GM10248 (cell line): Measurements from ENCODE around the gene SET.
"Not testable (repeated sequence)": the region's sequence is repeated elsewhere in the genome, so short reads cannot be mapped to it uniquely, and the experiment has no call there.

Experiments used
- CTCF ChIA-PET: fragments of 300-600 bp; sonication (Branson Sonifier 250); formaldehyde crosslinking; extraction: SDS; loops from one replicate; lab custom pipeline; 2021; ENCODE audit warnings: antibody characterized with exemption; lab: Yijun Ruan, JAX
- POLR2A ChIA-PET: fragments of 350-650 bp; sonication (Branson Sonifier 250); formaldehyde crosslinking; extraction: SDS; loops from one replicate; lab custom pipeline; 2020; ENCODE audit warnings: antibody characterized with exemption; lab: Yijun Ruan, JAX
- DNase-seq: peaks from one replicate; pipeline ENCODE4 v3.0.0; 2012; ENCODE audit errors: extremely low spot score
- TF ChIP-seq, protein P1 (sequence below): IDR thresholded peaks from 2 replicates; pipeline ENCODE4 v1.5.1; 2012; ENCODE audit warnings: mild to moderate bottlenecking, low read depth; ENCODE audit errors: extremely low read depth, missing control alignments, control extremely low read depth

Gene SET

GRCh38 chr9:128651798-128652197 lies 37.2 kb upstream of the SET start:
- no peak for DNase-seq
- TF ChIP-seq, protein P1, sequence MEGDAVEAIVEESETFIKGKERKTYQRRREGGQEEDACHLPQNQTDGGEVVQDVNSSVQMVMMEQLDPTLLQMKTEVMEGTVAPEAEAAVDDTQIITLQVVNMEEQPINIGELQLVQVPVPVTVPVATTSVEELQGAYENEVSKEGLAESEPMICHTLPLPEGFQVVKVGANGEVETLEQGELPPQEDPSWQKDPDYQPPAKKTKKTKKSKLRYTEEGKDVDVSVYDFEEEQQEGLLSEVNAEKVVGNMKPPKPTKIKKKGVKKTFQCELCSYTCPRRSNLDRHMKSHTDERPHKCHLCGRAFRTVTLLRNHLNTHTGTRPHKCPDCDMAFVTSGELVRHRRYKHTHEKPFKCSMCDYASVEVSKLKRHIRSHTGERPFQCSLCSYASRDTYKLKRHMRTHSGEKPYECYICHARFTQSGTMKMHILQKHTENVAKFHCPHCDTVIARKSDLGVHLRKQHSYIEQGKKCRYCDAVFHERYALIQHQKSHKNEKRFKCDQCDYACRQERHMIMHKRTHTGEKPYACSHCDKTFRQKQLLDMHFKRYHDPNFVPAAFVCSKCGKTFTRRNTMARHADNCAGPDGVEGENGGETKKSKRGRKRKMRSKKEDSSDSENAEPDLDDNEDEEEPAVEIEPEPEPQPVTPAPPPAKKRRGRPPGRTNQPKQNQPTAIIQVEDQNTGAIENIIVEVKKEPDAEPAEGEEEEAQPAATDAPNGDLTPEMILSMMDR, result no peak
- ChIA-PET POLR2A (no interaction called here), CTCF (interaction anchor here (1.1 kb wide), 1 partner anchor 50 kb away, joined by 3 read pairs; the partner anchor contains the start of gene PKN3)

- DNase-seq, result no peak
- CTCF ChIA-PET, result no interaction called here
- TF ChIP-seq, protein P1, result no peak
- POLR2A ChIA-PET, result interaction anchor here (0.6 kb wide), 2 partner anchors 12 to 20 kb away, joined by 4 to 11 read pairs; no protein-coding TSS in a partner anchor
Observed at GRCh38 chr9:128653908-128654307, 35.1 kb upstream of the SET start.

GRCh38 chr9:128654481-128654880 lies 34.5 kb upstream of the SET start:
- ChIA-PET POLR2A (interaction anchor here (0.7 kb wide), 1 partner anchor 163 kb away, joined by 4 read pairs; no protein-coding TSS in a partner anchor), CTCF (interaction anchor here (1.1 kb wide), 1 partner anchor 48 kb away, joined by 3 read pairs; the partner anchor contains the start of gene PKN3)
- peak; percentile 7 for DNase-seq
- TF ChIP-seq, protein P1, result no peak

DNA sequence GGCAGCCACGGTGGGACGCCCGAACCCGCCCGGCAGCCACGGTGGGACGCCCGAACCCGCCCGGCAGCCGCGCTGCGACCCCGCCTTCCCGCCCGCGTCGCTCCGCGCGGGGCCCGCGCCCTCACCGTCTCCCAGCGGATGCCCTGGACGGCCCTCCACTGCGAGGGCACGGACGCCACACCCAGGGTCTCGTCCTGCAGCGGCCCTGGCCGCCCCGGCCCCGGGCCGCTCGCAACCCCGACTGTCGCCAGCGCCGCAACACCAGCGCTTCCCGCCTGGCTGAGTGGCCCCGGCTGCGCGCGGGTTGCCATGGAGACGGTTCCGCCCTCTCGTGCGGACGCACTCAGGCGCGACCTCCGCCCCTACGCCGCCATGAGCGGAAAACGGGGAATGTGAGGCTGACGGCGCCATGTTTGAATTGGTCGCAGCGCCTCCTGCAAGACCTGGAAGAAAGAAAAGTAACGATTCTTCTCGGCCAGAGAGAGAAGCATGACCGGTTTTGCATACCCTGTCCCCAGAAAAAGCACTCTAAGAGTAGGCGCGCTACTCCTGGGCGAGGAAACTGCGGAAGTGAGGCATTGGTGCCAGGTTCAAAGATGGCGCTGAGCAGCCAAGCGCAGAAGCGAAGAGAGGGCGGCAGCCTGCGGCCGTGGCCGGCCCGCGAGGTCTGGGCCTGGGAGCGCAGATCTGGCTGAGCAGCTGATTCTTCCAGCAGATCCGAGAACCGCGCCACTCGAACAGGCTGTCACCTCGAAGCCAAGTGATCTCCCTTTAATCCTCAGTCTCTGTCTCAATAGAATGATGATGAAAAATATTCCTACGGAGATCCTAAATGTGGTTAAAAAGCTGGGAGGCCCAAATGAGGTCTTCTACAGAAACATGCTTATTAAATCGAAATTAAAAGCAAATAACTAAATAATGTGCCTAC lies 32.3 kb upstream of the SET start, which contains the start of gene DYNC2I2:
TSS of gene DYNC2I2 (minus strand) at position 432 of the 928 bp plus-strand sequence. CDS start at position 311, 121 bp downstream.
- TF ChIP-seq, protein P1, result no peak
- ChIA-PET CTCF (interaction anchor here (1.2 kb wide), 2 partner anchors 21 to 161 kb away, joined by 3 to 4 read pairs; partner anchors contain the start of gene ENDOG), POLR2A (interaction anchor here (0.7 kb wide), 1 partner anchor 28 kb away, joined by 3 read pairs; no protein-coding TSS in a partner anchor)
- peak; percentile 87 for DNase-seq

GRCh38 chr9:128657344-128657704 lies 31.7 kb upstream of the SET start:
- ChIA-PET CTCF (interaction anchor here (1.2 kb wide), 2 partner anchors 20 to 161 kb away, joined by 3 to 4 read pairs; partner anchors contain the start of gene ENDOG), POLR2A (interaction anchor here (0.7 kb wide), 1 partner anchor 27 kb away, joined by 3 read pairs; no protein-coding TSS in a partner anchor)
- TF ChIP-seq, protein P1, result no peak
- no peak for DNase-seq

GRCh38 chr9:128657796-128658195 lies 31.2 kb upstream of the SET start:
- POLR2A ChIA-PET, result interaction anchor here (0.7 kb wide), 1 partner anchor 86 kb away, joined by 3 read pairs; no protein-coding TSS in a partner anchor

GRCh38 chr9:128666481-128666941 lies 22.5 kb upstream of the SET start:
- DNase-seq, result not testable (repeated sequence)
- POLR2A ChIA-PET, result interaction anchor here (0.7 kb wide), 1 partner anchor 166 kb away, joined by 4 read pairs; no protein-coding TSS in a partner anchor

More at GRCh38 chr9:128657796-128658195, 31.2 kb upstream of the SET start:
- no peak for DNase-seq
- TF ChIP-seq, protein P1, result no peak
- CTCF ChIA-PET, result interaction anchor here (1.2 kb wide), 2 partner anchors 20 to 160 kb away, joined by 3 to 4 read pairs; partner anchors contain the start of gene ENDOG

More at GRCh38 chr9:128666481-128666941, 22.5 kb upstream of the SET start:
- CTCF ChIA-PET, result interaction anchor here (0.8 kb wide), 1 partner anchor 9 kb away, joined by 3 read pairs; no protein-coding TSS in a partner anchor
